HCT116 (cell line): ENCODE measurements around the gene CIAO2B. TPM values are rescaled to one million over a fixed set of nuclear protein-coding genes. Genes with fewer than 3 reads are reported as not detected.

Source experiments
- ATAC-seq: fragments of 200-7000 bp; cut with Tn5 transposase; 2 replicates; pipeline ENCODE4 v1.9.1; 2020; ENCODE audit warnings: mild to moderate bottlenecking, moderate library complexity
- BruUV-seq: library from RNA; stranded (reverse); fragments of 400-500 nt; replicated peaks from 2 replicates; lab custom pipeline; 2021; lab: Mats Ljungman, UMichigan
- CTCF ChIA-PET: fragments of 300-600 bp; sonication (Branson Sonifier 250); formaldehyde crosslinking; loops from one replicate; lab custom pipeline; 2021; ENCODE audit warnings: antibody characterized with exemption; lab: Charles Lee
- POLR2A ChIA-PET: fragments of 300-600, 350-600 bp; sonication (Branson Sonifier 250); formaldehyde crosslinking; loops from one replicate; lab custom pipeline; 2021; ENCODE audit warnings: antibody characterized with exemption; lab: Charles Lee
- RAD21 ChIA-PET, 2 experiments: fragments of 300-600 bp; sonication (Branson Sonifier 250); formaldehyde crosslinking; loops; one replicate each; lab custom pipeline; 2023; ENCODE audit warnings: low total read pairs in 2 of 2; ENCODE audit not compliant: uncharacterized antibody in 2 of 2, unreplicated experiment in 2 of 2, low non-redundant PET in 1 of 2; lab: Charles Lee
- DNase-seq: peaks from one replicate; pipeline ENCODE4 v3.0.0-alpha.2; 2010; ENCODE audit warnings: low read depth, low spot score
- H2AFZ ChIP-seq: fragments of 200-600 bp; shearing (Covaris generic), sonication (generic); 2 replicates; pipeline ENCODE4 v1.6.1; 2017; ENCODE audit warnings: low read depth, mixed run types, mixed read lengths, antibody characterized with exemption, low read length; ENCODE audit not compliant: poor library complexity, severe bottlenecking
- H3K27ac ChIP-seq: 2 replicates; pipeline ENCODE4 v1.5.1; 2012; ENCODE audit warnings: low read depth, low read length
- H3K27me3 ChIP-seq: fragments of 200-600 bp; sonication (generic); 2 replicates; pipeline ENCODE4 v1.6.1; 2016; ENCODE audit warnings: mixed run types, low read length, mixed read lengths; ENCODE audit not compliant: insufficient read depth
- H3K36me3 ChIP-seq, 2 experiments: fragments of 200-500 bp in 1 of 2; fragments of 200-600 bp in 1 of 2; sonication (Bioruptor generic) in 1 of 2; sonication (generic) in 1 of 2; 2 replicates each; pipeline versions ENCODE4 v1.5.1 to v1.6.1; 2014 to 2016; ENCODE audit warnings: low read length in 2 of 2, inconsistent platforms in 1 of 2, mixed read lengths in 1 of 2, mixed run types in 1 of 2; ENCODE audit not compliant: insufficient read depth in 2 of 2, control insufficient read depth in 1 of 2
- H3K4me1 ChIP-seq, 2 experiments: fragments of 200-600 bp in 1 of 2; sonication (generic) in 1 of 2; 2 replicates each; pipeline versions ENCODE4 v1.5.1 to v1.6.1; 2012 to 2017; ENCODE audit warnings: low read length in 2 of 2, inconsistent platforms in 1 of 2, mild to moderate bottlenecking in 1 of 2, mixed read lengths in 1 of 2, mixed run types in 1 of 2, moderate library complexity in 1 of 2; ENCODE audit not compliant: insufficient read depth in 2 of 2, control insufficient read depth in 1 of 2
- H3K4me2 ChIP-seq: fragments of 200-600 bp; sonication (generic); 2 replicates; pipeline ENCODE4 v1.6.1; 2017; ENCODE audit warnings: mixed run types, low read length, mixed read lengths
- H3K4me3 ChIP-seq, 2 experiments: fragments of 200-600 bp in 1 of 2; sonication (generic) in 1 of 2; replicated peaks in 1 of 2; 2 replicates each; pipeline ENCODE4 v1.5.1; 2011 to 2016; ENCODE audit warnings: low read length in 2 of 2, control low read depth in 1 of 2, low read depth in 1 of 2, mild to moderate bottlenecking in 1 of 2, mixed read lengths in 1 of 2, mixed run types in 1 of 2
- H3K79me2 ChIP-seq: fragments of 200-600 bp; sonication (generic); 2 replicates; pipeline ENCODE4 v1.6.1; 2017; ENCODE audit warnings: mild to moderate bottlenecking, mixed run types, low read length, moderate library complexity, mixed read lengths; ENCODE audit not compliant: insufficient read depth
- H3K9ac ChIP-seq: fragments of 200-600 bp; sonication (generic); 2 replicates; pipeline ENCODE4 v1.6.1; 2016; ENCODE audit warnings: low read length, mixed read lengths
- H3K9me2 ChIP-seq: fragments of 200-600 bp; sonication (generic), shearing (Covaris generic); 2 replicates; pipeline ENCODE4 v1.6.1; 2017; ENCODE audit warnings: mixed run types, mild to moderate bottlenecking, moderate library complexity; ENCODE audit not compliant: insufficient read depth
- H3K9me3 ChIP-seq, 2 experiments: fragments of 200-500 bp in 1 of 2; fragments of 200-600 bp in 1 of 2; sonication (Bioruptor generic) in 1 of 2; sonication (generic) in 1 of 2; 2 replicates each; pipeline ENCODE4 v1.6.1; 2014 to 2017; ENCODE audit warnings: low read length in 2 of 2, mixed read lengths in 2 of 2, inconsistent platforms in 1 of 2, low read depth in 1 of 2, mild to moderate bottlenecking in 1 of 2, mixed run types in 1 of 2, moderate library complexity in 1 of 2; ENCODE audit not compliant: control insufficient read depth in 1 of 2, insufficient read depth in 1 of 2
- H4K20me1 ChIP-seq: fragments of 200-600 bp; sonication (generic), shearing (Covaris generic); 2 replicates; pipeline ENCODE4 v1.6.1; 2017; ENCODE audit warnings: mixed run types, mild to moderate bottlenecking, moderate library complexity; ENCODE audit not compliant: insufficient read depth
- CBX3 ChIP-seq: IDR thresholded peaks from 2 replicates; pipeline ENCODE4 v1.6.1; 2012; ENCODE audit warnings: low read depth
- EGR1 ChIP-seq: IDR thresholded peaks from 2 replicates; pipeline ENCODE4 v1.6.1; 2012; ENCODE audit warnings: low read depth
- EZH2 ChIP-seq: fragments of 200-600 bp; sonication (generic); IDR thresholded peaks from 2 replicates; pipeline ENCODE4 v1.6.1; 2017; ENCODE audit warnings: antibody characterized with exemption, mixed run types
- EZH2phosphoT487 ChIP-seq: fragments of 200-600 bp; IDR thresholded peaks from 2 replicates; pipeline ENCODE4 v1.6.1; 2018; ENCODE audit warnings: antibody characterized with exemption, borderline replicate concordance
- POLR2AphosphoS5 ChIP-seq: IDR thresholded peaks from 2 replicates; pipeline ENCODE4 v1.6.1; 2011; ENCODE audit warnings: mild to moderate bottlenecking, low read depth, low read length, moderate library complexity
- RAD21 ChIP-seq: IDR thresholded peaks from 2 replicates; pipeline ENCODE4 v1.6.1; 2012; ENCODE audit warnings: low read depth, mild to moderate bottlenecking
- SIN3A ChIP-seq: IDR thresholded peaks from 2 replicates; pipeline ENCODE4 v1.6.1; 2012; ENCODE audit warnings: low read depth
- SRF ChIP-seq: IDR thresholded peaks from 2 replicates; pipeline ENCODE4 v1.6.1; 2012; ENCODE audit warnings: low read depth
- TCF7L2 ChIP-seq: IDR thresholded peaks from 2 replicates; pipeline ENCODE4 v1.7.0; 2011; ENCODE audit warnings: borderline replicate concordance, inconsistent platforms; ENCODE audit not compliant: insufficient read depth, insufficient read length; ENCODE audit errors: extremely low read depth
- YY1 ChIP-seq: IDR thresholded peaks from 2 replicates; pipeline ENCODE4 v1.6.1; 2011; ENCODE audit warnings: low read length, low read depth, moderate library complexity, mild to moderate bottlenecking; ENCODE audit not compliant: insufficient replicate concordance; ENCODE audit errors: extremely low read depth
- ZNF274 ChIP-seq: fragments of 200-500 bp; sonication (Bioruptor generic); IDR thresholded peaks from 2 replicates; pipeline ENCODE4 v1.6.1; 2014; ENCODE audit warnings: mild to moderate bottlenecking, low read depth, low read length, inconsistent platforms
- intact Hi-C: fragments of 100-400 bp; cut with micrococcal nuclease; formaldehyde crosslinking; loops from 2 replicates; pipeline ENCODE4 v1.10.0; 2022
- total RNA-seq: library from RNA; stranded (reverse); gene quantifications from one replicate; pipeline ENCODE4 v1.2.1, GENCODE V29; 2021; ENCODE audit not compliant: unreplicated experiment
- TF ChIP-seq, protein P1 (sequence below): IDR thresholded peaks from 2 replicates; pipeline ENCODE4 v1.6.1; 2011; ENCODE audit warnings: mild to moderate bottlenecking, low read length, moderate library complexity; ENCODE audit not compliant: insufficient replicate concordance; ENCODE audit errors: extremely low read depth
- TF ChIP-seq, protein P2 (sequence below), 3 experiments: fragments of 200-600 bp in 1 of 3; sonication (generic) in 1 of 3; IDR thresholded peaks in 2 of 3; conservative IDR thresholded peaks in 1 of 3; 2 replicates each; pipeline ENCODE4 v1.5.1; 2012 to 2017; ENCODE audit warnings: low read depth in 2 of 3, low read length in 2 of 3, antibody characterized with exemption in 1 of 3, borderline replicate concordance in 1 of 3, control low read depth in 1 of 3, mild to moderate bottlenecking in 1 of 3, mixed read lengths in 1 of 3, mixed run types in 1 of 3, moderate library complexity in 1 of 3; ENCODE audit not compliant: insufficient read depth in 1 of 3
- TF ChIP-seq, protein P3 (sequence below): IDR thresholded peaks from 2 replicates; pipeline ENCODE4 v1.6.1; 2012

The CIAO2B gene
- total RNA-seq, 1 experiment from 2014 or later: 113 TPM

DNA sequence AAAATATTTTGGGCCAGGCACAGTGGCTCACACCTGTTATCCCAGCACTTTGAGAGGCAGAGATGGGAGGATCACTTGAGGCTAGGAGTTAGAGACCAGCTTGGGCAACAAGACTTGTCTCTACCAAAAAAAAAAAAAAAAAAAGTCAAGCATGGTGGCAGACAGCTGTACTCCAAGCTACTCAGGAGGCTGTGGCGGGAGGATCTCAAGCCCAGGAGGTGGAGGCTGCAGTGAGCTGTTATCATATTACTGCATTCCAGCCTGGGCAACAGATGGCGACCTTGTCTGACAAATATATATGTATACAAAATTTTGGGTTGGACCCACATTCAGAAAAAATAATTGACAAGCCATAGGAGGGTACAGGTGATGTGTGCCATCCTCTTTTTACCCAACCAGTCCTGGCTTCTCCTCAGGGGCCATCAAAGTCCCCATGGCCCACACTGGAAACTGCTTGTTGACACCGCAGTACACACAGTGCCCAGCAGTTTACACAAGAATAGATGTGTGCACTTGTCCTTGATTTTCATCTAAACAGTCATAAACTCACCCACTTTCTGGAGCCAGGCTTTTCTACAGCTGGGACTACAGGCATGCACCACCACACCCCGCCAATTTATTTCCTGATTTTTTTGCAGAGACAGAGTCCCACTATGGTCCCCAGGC, 2.8 kb upstream of the CIAO2B start:
- H3K27ac ChIP-seq: no peak overlapping the region
- intact Hi-C loops: no loop called here
- RAD21 ChIA-PET: no interaction called here
- BruUV-seq: no TSS peak
- no peak for DNase-seq
- POLR2A ChIA-PET: no interaction called here
- CTCF ChIA-PET: interaction anchor here (1.2 kb wide), 1 partner anchor 24 kb away, joined by 3 read pairs; the partner anchor contains the start of gene CES3
- peaks cover 0 to 26% of the 10 kb centered on the region in 2 experiments; a peak in 3 of 4 replicates for H3K4me1 ChIP-seq
- H3K9me3 ChIP-seq: no peaks in the 10 kb centered on the region
- no peak overlapping the region for H3K4me3 ChIP-seq
- H2AFZ ChIP-seq: no peak overlapping the region
- H3K9me2 ChIP-seq: no peaks in the 10 kb centered on the region
- H3K9ac ChIP-seq: no peak overlapping the region
- no peaks in the 10 kb centered on the region for H3K27me3 ChIP-seq
- no peaks in the 10 kb centered on the region for H4K20me1 ChIP-seq
- H3K4me2 ChIP-seq: no peak overlapping the region
- no peak for ATAC-seq
- H3K79me2 ChIP-seq: peaks cover 61% of the 10 kb centered on the region
- TF ChIP-seq, protein P1, sequence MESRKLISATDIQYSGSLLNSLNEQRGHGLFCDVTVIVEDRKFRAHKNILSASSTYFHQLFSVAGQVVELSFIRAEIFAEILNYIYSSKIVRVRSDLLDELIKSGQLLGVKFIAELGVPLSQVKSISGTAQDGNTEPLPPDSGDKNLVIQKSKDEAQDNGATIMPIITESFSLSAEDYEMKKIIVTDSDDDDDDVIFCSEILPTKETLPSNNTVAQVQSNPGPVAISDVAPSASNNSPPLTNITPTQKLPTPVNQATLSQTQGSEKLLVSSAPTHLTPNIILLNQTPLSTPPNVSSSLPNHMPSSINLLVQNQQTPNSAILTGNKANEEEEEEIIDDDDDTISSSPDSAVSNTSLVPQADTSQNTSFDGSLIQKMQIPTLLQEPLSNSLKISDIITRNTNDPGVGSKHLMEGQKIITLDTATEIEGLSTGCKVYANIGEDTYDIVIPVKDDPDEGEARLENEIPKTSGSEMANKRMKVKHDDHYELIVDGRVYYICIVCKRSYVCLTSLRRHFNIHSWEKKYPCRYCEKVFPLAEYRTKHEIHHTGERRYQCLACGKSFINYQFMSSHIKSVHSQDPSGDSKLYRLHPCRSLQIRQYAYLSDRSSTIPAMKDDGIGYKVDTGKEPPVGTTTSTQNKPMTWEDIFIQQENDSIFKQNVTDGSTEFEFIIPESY: no peak
- no peak for TF ChIP-seq EZH2
- TF ChIP-seq, all 23 proteins: peak for 0
- H3K36me3 ChIP-seq: peaks cover 25 to 38% of the 10 kb centered on the region in 2 experiments; a peak in 3 of 4 replicates

DNA sequence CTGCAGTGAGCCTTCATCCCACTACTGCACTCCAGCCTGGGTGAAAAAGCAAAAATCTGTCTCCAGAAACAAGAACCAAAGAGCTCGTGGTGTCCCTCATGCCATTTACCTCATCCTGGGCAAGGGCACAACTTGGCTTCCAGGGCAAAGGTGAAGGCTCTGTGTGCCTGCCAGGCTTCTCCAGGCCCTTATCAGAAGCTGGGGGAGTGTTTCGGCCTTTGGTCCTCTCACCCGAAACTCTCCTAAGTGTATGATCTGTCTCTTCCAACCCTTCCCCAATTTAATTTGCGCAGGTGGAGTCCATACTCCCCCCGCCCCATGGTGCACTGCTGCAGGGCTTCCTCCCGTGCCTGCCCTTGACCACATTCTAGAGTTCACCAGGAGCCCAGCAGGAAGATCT, 2.3 kb upstream of the CIAO2B start:
- Histone ChIP-seq H3K27ac (no peak overlapping the region), H3K4me2 (no peak overlapping the region), H3K4me3 (no peak overlapping the region), H3K9me2 (no peaks in the 10 kb centered on the region), H3K36me3 (peaks cover 24 to 37% of the 10 kb centered on the region in 2 experiments; a peak in 3 of 4 replicates), H2AFZ (no peak overlapping the region), H3K9ac (no peak overlapping the region), H3K79me2 (peaks cover 62% of the 10 kb centered on the region), H4K20me1 (no peaks in the 10 kb centered on the region), H3K9me3 (no peaks in the 10 kb centered on the region), H3K4me1 (peaks cover 0 to 26% of the 10 kb centered on the region in 2 experiments; a peak in 3 of 4 replicates), H3K27me3 (no peaks in the 10 kb centered on the region)
- ATAC-seq: no peak
- no peak for DNase-seq
- intact Hi-C loops: no loop called here
- CTCF ChIA-PET: no interaction called here
- POLR2A ChIA-PET: no interaction called here
- BruUV-seq: no TSS peak
- RAD21 ChIA-PET: no interaction called here
- TF ChIP-seq CBX3 (no peak), EGR1 (no peak), ZNF274 (no peak), RAD21 (no peak), SRF (no peak), EZH2phosphoT487 (no peak), TCF7L2 (no peak), YY1 (no peak), SIN3A (no peak), POLR2AphosphoS5 (no peak)
- TF ChIP-seq, protein P2, sequence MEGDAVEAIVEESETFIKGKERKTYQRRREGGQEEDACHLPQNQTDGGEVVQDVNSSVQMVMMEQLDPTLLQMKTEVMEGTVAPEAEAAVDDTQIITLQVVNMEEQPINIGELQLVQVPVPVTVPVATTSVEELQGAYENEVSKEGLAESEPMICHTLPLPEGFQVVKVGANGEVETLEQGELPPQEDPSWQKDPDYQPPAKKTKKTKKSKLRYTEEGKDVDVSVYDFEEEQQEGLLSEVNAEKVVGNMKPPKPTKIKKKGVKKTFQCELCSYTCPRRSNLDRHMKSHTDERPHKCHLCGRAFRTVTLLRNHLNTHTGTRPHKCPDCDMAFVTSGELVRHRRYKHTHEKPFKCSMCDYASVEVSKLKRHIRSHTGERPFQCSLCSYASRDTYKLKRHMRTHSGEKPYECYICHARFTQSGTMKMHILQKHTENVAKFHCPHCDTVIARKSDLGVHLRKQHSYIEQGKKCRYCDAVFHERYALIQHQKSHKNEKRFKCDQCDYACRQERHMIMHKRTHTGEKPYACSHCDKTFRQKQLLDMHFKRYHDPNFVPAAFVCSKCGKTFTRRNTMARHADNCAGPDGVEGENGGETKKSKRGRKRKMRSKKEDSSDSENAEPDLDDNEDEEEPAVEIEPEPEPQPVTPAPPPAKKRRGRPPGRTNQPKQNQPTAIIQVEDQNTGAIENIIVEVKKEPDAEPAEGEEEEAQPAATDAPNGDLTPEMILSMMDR (IDR thresholded peaks at IDR 0.05 in 2 of 3, conservative IDR thresholded peaks at IDR 0.05 in 1 of 3; ENCODE audit: borderline replicate concordance in 1 of 3, insufficient read depth in 1 of 3, low read depth in 2 of 3, low read length in 2 of 3): no peak
- TF ChIP-seq, protein P3, sequence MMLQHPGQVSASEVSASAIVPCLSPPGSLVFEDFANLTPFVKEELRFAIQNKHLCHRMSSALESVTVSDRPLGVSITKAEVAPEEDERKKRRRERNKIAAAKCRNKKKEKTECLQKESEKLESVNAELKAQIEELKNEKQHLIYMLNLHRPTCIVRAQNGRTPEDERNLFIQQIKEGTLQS: no peak
